Measurements from ENCODE around the gene HOXB6.
A peak's percentile ranks its signal among the peaks of the same experiment; 100 is the strongest.

HOXB6 gene

GRCh38 chr17:48546924-48547807 lies 57.6 kb downstream of the HOXB6 start:
- H3K27ac ChIP-seq, result peak overlapping the region; percentile 66
- TF ChIP-seq CTCF (conservative IDR thresholded peaks at IDR 0.05), result no peak

GRCh38 chr17:48546137-48546923 lies 58.5 kb downstream of the HOXB6 start:
- TF ChIP-seq CTCF (conservative IDR thresholded peaks at IDR 0.05), result no peak
- peak overlapping the region; percentile 66 for H3K27ac ChIP-seq
